GM19238 (cell line): Measurements from ENCODE around the gene ELAC2.

Source experiments
- DNase-seq: peaks from one replicate; pipeline ENCODE4 v3.0.0; 2011; ENCODE audit warnings: low spot score; ENCODE audit not compliant: insufficient read length

The ELAC2 gene, protein sequence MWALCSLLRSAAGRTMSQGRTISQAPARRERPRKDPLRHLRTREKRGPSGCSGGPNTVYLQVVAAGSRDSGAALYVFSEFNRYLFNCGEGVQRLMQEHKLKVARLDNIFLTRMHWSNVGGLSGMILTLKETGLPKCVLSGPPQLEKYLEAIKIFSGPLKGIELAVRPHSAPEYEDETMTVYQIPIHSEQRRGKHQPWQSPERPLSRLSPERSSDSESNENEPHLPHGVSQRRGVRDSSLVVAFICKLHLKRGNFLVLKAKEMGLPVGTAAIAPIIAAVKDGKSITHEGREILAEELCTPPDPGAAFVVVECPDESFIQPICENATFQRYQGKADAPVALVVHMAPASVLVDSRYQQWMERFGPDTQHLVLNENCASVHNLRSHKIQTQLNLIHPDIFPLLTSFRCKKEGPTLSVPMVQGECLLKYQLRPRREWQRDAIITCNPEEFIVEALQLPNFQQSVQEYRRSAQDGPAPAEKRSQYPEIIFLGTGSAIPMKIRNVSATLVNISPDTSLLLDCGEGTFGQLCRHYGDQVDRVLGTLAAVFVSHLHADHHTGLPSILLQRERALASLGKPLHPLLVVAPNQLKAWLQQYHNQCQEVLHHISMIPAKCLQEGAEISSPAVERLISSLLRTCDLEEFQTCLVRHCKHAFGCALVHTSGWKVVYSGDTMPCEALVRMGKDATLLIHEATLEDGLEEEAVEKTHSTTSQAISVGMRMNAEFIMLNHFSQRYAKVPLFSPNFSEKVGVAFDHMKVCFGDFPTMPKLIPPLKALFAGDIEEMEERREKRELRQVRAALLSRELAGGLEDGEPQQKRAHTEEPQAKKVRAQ

GRCh38 chr17:13017655-13018459, at the start of gene ELAC2:
Gene ELAC2 (minus strand): TSS chr17:13018027. CDS start chr17:13017947, 80 bp downstream.
- DNase-seq: peak; percentile 94

DNA sequence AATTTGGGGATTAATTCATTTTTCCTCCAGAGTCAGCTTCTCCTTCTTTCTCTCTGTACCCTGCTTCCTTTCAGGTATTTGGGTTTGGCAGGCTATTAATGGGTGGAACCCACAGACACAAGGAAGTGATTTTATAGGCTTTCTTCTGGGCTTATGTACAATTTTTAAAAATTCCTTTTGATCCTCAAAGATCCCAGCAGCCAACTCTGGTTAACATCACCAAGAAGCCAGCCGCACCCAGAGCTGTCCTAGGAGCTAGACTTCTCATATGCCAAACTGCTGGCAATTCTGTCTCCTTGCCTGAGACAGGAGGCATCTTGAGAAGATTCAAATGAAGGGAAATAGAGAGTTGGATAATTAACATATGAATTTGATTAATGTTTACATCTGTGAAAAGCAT, 47.2 kb upstream of the ELAC2 start:
- DNase-seq: no peak

GRCh38 chr17:13055131-13055530, 37.3 kb upstream of the ELAC2 start:
- no peak for DNase-seq

DNA sequence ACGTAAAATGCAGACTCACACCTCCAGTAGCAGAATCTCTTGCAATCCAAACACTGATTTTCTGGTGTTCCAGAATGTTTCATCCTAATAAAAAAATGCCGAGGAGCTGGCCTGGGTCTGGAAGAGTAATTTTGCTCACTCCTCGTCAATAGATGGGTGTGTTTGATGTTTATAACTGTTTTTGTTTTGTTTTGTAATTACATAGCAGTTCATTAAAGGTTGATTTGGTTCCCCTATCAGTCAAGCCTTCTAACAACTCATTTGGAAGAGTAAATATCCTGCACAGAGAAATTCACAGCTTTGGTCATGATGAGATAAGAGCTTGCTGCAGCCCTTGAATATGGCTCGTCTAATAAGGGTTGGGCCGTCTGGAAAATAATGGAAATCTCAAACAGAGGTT, 36.8 kb upstream of the ELAC2 start:
- DNase-seq: no peak

DNA sequence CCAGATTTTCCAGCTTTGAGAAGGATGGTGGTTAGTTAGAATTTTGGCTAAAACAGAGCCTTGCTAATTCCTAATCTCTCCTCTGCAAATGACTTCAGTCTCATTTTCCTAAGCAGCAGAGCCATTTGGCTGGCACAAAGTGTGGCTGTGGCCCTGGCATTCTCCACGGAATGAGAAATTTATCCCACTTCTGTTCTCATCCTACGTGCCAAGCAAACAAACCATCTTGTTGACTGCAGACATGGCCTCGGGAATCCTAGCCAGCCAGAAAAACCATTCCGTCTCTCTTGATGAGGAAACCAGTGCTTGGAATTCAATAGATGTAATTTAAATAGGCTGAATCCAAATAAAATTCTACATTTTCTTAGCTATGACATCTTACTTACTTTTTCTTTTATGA, 34.1 kb upstream of the ELAC2 start:
- DNase-seq: no peak

DNA sequence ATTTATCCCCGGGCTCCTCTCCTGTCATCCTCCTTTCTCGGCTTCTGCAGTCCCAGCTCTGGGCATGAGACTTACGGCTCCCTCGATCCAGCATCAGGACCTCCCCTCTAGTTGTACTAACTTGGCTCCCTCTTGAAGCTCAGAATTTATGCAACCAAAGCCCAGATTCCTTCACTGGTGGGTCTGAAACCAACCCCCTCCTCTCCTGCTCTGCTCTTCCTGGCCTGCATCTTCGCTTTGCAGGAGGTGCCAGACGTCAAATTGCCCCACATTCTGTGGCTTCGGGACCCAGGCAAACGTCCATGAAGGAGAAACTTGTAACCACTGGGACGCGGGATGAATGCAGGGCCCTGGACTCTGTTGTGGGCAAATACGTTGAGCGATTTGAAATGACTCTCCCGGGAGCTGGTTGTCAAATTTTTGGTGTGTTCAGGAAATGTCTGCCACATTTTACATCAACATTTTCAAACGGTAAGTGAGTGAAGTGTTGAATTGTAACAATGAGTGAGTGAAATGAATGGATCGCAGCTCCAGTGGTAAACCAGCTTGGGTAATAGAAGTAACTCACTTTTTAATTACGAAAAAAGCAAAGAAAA, 29.3 kb upstream of the ELAC2 start:
- no peak for DNase-seq

DNA sequence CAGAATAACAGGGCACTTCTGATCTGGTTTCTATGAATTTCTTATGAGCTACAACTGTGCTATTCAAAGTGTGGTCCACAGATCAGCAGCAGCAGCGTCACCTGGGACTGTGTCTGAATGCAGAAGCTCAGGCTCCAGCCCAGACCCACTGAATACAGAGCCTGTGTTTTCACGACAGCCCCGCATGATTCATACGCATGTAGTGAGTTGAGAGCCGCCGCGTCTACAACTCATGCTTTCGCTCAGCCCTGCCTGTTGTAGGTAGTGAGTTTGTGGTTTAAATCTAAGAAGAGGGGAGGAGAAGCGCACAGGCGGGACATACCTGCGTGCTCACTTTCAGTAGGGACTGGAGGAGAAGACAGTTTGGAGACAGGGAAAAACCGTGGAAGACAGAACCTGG, 28.5 kb upstream of the ELAC2 start:
- DNase-seq: no peak

GRCh38 chr17:13044572-13045065, 26.8 kb upstream of the ELAC2 start:
- DNase-seq: no peak

DNA sequence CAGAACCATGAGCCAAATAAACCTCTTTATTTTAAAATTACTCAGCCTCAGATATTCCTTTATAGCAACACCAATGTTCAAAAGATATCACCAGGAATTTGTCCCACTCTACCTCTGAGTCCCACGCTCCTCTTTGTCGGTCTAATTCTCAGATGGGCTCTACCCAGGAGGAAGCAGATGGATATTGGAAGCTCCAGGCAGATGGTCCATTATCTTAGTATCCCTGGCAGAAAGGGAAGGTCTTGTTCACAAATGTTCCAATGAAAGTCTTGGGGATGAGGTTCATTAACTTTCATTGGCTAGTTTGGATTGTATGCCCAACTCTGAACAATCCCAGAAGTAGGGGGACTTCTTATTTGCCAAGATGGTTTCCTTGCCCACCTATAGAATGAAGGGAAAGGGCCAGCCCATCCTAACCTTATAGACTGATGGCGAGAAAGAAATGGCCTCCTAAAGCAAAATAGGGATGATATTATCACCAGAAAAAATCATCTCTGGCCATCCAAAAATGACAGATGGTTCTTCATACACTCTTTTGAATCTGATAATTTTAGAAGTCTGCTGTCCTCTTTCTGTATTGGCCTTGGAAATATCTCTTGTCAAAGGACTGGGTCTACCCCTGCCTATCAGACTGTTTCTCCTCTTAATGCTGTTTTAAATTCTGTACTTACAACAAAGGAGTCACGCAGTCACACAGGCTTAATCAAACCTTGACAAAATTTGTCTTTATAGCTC, 21.3 kb upstream of the ELAC2 start:
- DNase-seq: no peak

- DNase-seq: no peak
Measured at GRCh38 chr17:13036751-13037150, 18.9 kb upstream of the ELAC2 start.

GRCh38 chr17:13035420-13035819, 17.6 kb upstream of the ELAC2 start:
- no peak for DNase-seq

DNA sequence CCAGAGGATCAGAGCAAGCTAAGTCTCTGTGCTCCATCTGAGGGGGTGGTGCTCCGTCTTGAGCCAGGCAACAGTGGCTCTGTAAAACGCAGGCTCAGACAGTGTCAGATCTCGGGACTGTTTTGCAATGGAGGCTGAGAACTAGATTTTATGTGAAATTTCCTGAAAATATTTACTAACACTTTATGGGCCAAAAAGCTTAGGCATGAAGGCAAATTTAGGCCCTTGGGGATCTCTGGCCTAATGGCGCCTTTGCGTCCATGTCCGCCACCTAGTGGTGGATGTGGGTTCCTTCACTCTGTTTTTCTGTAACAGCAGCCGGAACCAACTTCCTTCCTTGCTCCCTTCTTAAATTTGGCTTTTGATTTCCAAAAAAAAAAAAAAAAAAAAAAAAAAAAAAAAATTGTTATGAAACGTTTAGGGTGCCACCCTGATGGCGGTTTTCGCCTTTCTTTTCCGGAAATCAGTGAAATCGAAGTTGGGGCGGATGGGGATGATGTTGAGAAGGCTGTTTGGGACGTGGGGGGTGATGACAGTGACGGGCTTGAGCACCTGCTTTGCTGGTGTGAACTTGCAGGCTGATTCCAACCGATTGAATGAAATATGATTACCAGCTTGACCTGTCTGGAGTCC, 14.0 kb upstream of the ELAC2 start:
- DNase-seq: peak; percentile 55

DNA sequence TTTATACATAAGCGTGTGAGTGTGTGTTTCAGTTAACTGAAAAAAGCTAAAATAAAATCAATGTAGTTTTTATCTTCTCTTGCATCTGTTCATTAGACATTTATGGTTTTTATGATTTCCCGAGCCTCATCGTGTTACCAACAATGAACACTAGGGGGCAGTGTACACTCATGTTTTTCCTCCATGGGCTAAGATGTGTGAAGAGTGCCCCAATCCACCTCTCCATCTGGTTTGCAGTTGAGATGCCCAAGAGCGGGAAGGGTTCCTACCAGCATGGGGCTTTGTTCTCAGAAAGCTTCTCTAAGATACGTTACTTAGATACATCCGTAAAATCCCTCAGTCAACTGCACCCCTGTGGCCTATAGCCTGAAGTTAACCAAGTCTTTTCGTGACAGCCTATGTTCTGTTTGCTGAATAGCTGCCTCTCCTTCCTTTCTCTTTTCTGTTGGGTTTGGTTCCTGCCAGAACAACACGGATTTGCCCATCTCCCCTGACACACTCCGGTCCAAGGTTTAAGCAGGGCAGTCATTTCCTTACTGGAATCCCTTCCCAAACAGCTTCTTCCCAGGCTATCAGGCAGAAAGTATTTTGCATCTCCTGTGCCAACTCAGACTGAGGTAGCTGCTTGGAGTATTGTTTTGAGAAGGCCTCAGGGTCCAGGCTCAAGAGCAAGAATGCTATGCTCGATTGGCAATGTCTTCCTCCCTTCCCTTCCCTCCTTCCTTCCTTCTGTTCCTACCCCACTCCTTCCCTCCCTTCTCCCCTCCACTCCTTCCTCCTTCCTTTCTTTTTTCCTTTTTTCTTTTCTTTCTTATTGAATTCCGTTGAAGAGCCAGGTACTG, 12.9 kb upstream of the ELAC2 start:
- peak; percentile 26 for DNase-seq

- no peak for DNase-seq
Measured at GRCh38 chr17:13030056-13030455, 12.2 kb upstream of the ELAC2 start.

DNA sequence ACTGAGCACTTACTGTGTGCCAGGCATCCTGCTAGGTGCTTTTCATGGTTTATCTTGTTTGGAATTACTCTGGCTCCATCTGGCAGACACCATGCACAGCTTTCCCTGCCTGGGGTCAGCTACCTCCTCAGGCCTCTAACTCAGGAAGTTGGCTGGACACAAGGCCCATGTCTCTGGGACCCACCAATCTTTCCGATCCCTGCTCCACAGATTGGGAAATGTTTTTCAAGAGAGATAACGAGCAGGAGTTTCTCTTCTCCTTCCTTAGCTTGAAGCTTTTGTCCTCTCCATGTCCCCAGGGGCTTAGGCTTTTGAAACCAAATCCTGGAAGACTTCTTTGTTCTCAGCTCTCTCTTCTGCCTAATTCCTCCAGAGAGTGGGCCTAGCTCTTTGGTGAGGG, 11.5 kb upstream of the ELAC2 start:
- DNase-seq: no peak

DNA sequence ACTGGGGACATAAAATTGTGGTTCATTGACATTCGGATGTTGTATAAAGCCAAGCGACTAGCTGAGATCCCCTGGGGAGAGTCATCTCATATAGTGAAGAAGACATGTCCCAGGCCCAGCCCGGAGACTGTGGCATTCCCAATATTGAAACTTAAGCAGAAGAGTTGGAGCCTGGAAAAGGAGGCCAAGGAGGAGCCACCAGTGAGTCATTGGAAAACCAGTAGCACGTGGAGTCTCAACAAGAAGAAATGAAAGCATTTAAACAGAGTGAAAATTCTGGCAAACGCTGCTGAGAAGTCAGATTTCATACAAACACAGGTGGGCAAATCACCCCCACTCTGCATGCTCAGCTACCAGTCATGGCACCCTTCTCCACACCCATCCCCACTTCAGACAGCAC, 9.4 kb upstream of the ELAC2 start:
- no peak for DNase-seq

GRCh38 chr17:13025687-13026086, 7.9 kb upstream of the ELAC2 start:
- DNase-seq: no peak

GRCh38 chr17:13025258-13025627, 7.4 kb upstream of the ELAC2 start:
- DNase-seq: no peak
